HUDEP-2 (cell line): ENCODE measurements around the gene FHIT.
A peak's percentile ranks its signal among the peaks of the same experiment; 100 is the strongest.

Experiments
- DNase-seq, 76 experiments: peaks; one replicate each; lab custom pipeline; 2025; ENCODE audit not compliant: unreplicated experiment in 76 of 76; lab: John Stamatoyannopoulos, UW

FHIT gene

GRCh38 chr3:60444898-60445437 is 806.3 kb downstream of the FHIT start:
- DNase-seq, result no peak

- no peak for DNase-seq
These were observed 810.4 kb downstream of the FHIT start for GRCh38 chr3:60440869-60441268.

GRCh38 chr3:60435941-60436650 is 815.2 kb downstream of the FHIT start:
- DNase-seq, result no peak

- DNase-seq, result no peak
These were observed 816.3 kb downstream of the FHIT start for GRCh38 chr3:60434950-60435349.

GRCh38 chr3:60434323-60434722 is 816.9 kb downstream of the FHIT start:
- no peak for DNase-seq

GRCh38 chr3:60431599-60431958 is 819.7 kb downstream of the FHIT start:
- DNase-seq, result peak in 9 of 76 experiments; percentile 1 to 46 (median 6)

- no peak for DNase-seq
These were observed 821.0 kb downstream of the FHIT start for GRCh38 chr3:60430205-60430604.

GRCh38 chr3:60427109-60427508 is 824.1 kb downstream of the FHIT start:
- DNase-seq, result no peak

- no peak for DNase-seq
These were observed 826.3 kb downstream of the FHIT start for GRCh38 chr3:60424942-60425341.

- DNase-seq, result no peak
These were observed 827.2 kb downstream of the FHIT start for GRCh38 chr3:60424034-60424433.

- no peak for DNase-seq
These were observed 827.7 kb downstream of the FHIT start for GRCh38 chr3:60423556-60423955.

GRCh38 chr3:60421749-60422446 is 829.4 kb downstream of the FHIT start:
- DNase-seq, result no peak

GRCh38 chr3:60417576-60417975 is 833.7 kb downstream of the FHIT start:
- no peak for DNase-seq

GRCh38 chr3:60414011-60414410 is 837.2 kb downstream of the FHIT start:
- DNase-seq, result no peak

- DNase-seq, result no peak
These were observed 837.7 kb downstream of the FHIT start for GRCh38 chr3:60413551-60413950.

- DNase-seq, result no peak
These were observed 847.4 kb downstream of the FHIT start for GRCh38 chr3:60403866-60404265.

GRCh38 chr3:60402931-60403330 is 848.3 kb downstream of the FHIT start:
- DNase-seq, result no peak

- no peak for DNase-seq
These were observed 851.1 kb downstream of the FHIT start for GRCh38 chr3:60399861-60400845.

- DNase-seq, result no peak
These were observed 852.0 kb downstream of the FHIT start for GRCh38 chr3:60399292-60399691.

GRCh38 chr3:60395173-60395762 is 856.0 kb downstream of the FHIT start:
- DNase-seq, result peak in 2 of 76 experiments; percentile 14 to 20

- DNase-seq, result no peak
These were observed 857.3 kb downstream of the FHIT start for GRCh38 chr3:60393946-60394345.
